IPS DF 4.7 (cell line): ENCODE results near the gene AK9.

ENCODE experiments used
- DNase-seq: peaks from one replicate; pipeline ENCODE4 v3.0.0-alpha.2; 2013; ENCODE audit warnings: low spot score; ENCODE audit errors: extremely low read depth

The AK9 gene

DNA sequence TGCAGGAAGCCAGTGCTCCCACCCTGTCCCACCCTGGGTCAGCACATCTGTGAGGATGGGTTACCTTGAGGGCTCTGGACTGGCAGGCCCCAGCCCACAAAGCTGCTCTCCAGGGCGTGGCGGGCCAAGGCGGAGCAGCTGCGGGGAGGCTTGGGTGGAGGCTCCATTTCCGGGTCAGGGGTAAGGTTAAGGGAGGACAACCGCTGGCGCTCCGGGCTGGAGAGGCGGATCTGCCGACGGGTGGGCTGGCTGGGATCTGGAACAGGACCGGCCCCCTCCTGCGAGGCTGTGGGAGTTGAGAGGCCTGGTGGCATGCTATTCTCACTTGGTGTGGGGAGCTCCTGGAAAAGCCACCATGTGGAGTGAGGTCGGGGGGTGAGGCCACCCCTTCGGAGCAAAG is 244.9 kb downstream of the AK9 start:
- no peak for DNase-seq

- DNase-seq, result no peak
Observed at GRCh38 chr6:109445382-109445781, 245.6 kb downstream of the AK9 start.

- DNase-seq, result no peak
Observed at GRCh38 chr6:109443425-109443950, 247.5 kb downstream of the AK9 start.
